NCI-H345 treated with DMSO at 0.1 percent for 48 hours (cell line): ENCODE data around the gene MGAT5.

Source experiments
- DNase-seq: peaks from one replicate; lab custom pipeline; 2025; ENCODE audit not compliant: unreplicated experiment; lab: John Stamatoyannopoulos, UW

Gene MGAT5

DNA sequence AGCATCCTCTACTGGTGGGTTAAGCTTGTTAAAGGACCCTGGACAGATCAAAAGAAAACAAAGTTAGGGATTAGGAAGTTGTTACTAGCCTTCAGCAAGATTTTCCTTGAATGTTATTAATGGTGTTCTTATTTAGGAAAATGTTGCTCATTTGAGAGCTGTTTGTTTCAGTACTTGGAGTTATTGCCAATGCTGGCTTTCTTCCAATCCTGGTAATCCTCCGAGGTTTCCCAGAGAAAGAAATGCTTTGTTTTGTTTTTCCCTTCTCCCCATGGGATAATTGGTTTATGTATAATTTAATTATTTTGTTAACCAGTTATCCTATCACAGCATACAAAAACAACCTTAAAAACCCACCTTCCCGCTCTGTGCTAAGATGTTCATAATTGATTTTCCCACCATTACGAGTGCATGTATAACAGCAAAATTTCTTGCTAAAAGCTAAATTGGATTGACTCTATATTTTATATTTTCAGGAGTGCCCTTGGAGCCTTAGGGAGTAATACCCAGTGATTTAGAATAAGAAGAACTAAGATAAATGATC lies 79.8 kb downstream of the MGAT5 start:
- no peak for DNase-seq

DNA sequence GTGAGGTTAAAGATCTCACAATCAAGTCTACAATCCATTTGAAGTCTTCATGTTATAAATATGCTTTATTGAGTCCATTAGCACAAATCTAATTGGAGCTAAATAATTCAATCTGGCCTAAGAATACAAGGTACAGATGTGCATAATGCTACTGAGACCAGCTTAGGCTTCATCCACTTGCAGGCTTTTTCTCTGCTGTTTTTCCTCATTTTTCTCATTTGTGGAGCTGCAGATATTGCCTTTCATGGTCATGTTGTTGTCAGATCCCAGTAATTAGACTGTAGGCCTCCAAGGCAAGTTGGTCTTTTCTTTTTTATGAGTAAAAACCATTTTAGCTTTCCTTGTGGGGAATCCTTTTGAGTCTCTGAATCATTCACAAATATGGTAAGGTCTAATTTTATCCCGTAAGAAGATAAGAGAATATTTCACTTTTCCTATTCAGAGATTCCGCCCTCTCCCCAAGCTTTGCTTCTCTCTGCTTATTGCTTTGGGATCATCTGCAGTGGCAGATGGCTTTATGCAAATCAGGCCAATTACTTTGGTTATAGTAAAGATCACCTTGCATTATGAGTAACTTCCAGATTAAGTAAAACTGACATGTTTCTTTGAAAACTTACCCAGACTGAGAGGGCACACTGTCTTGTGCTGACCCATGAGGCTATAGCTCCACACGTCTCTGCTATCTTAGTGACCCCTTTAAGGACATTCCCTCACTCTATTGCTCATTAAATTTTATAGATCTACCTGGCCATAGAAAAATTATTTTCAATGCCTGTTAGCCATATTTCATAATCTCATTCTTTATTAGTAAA lies 80.9 kb downstream of the MGAT5 start:
- DNase-seq, result no peak

DNA sequence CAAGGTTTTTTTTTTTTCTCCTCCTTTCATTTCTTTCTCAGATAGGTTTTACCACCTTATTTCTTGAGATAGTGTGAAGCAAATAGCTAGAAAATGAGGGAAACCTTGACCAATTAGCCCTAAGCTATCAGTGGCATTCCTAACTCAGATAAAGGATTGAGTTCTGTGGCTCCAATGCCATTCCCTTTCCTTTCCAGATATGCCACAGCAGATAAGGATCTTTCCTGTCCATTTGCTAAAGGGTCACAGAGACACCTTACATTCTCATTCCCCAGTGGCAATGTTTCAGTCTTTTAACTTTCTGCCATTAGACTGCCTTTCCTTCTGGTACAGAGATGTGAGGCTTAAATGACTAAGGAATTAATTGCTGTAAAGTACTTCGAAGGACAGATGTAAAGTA lies 81.7 kb downstream of the MGAT5 start:
- DNase-seq, result no peak

DNA sequence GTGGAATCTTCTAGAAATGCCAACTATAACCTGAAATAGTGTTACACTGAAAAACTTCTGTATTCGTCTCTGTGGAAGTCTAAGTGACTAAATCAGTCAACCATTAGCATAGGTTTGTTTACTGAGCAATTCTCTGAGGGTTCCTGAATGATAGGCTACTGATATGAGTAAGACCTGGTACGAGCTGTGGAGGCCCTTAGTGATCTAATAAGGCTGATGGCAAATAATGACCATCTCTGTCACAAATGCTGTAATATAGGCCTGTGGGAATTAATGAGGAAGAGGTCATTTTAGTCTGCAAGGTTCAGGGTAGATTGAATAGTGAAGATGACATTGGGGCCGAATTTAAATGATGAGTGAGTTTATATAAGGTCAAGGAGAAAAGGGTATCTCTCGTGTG lies 82.5 kb downstream of the MGAT5 start:
- no peak for DNase-seq

DNA sequence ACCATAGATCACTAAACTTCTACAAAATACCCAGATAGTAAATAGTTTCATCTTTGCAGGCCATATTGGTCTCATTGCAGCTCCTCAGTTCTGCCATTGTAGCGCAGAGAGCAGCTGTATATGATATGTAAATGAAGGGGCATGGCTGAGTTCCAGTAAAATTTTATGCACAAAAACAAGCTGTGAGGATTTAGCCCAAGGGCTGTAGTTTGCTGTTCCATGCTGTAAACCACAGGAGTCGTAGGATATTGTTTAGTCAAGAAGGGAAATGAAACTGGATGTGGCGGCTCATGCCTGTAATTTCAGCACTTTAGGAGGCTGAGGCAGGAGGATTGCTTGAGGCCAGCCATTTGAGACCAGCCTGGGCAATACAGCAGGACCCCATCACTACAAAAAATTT lies 83.0 kb downstream of the MGAT5 start:
- DNase-seq, result no peak

DNA sequence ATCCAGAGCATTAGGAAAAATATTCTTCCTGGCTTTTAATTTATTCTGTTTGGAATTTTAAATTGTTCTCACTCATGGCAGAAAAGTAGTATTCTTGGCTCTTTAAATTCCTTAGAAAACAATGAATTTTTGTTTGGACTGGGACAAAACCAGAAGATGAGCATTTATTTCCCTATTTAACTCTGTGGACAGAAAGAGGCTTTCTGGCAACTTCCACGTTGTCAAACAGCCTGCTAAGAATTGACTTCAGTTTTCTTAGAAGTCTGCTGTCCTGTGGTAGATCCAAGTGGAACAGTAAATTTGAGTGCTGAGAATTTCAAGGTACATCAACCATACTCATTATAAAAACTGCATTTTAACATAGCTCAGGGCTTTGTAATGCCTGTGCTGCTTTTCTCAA lies 83.8 kb downstream of the MGAT5 start:
- no peak for DNase-seq

DNA sequence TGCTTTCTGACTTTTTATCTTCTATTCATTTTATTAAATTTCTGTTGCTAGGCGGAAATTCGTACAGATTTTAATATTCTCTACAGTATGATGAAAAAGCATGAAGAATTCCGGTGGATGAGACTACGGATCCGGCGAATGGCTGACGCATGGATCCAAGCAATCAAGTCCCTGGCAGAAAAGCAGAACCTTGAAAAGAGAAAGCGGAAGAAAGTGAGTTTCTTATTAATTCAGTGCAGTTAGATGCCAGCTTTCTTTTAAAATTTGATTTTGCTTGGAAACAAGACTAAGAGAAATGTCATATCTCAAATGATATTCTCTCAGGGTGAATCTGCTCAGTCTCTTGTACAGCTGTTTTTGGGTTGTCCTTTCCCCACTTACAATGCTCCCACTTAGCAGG lies 84.3 kb downstream of the MGAT5 start:
- no peak for DNase-seq

DNA sequence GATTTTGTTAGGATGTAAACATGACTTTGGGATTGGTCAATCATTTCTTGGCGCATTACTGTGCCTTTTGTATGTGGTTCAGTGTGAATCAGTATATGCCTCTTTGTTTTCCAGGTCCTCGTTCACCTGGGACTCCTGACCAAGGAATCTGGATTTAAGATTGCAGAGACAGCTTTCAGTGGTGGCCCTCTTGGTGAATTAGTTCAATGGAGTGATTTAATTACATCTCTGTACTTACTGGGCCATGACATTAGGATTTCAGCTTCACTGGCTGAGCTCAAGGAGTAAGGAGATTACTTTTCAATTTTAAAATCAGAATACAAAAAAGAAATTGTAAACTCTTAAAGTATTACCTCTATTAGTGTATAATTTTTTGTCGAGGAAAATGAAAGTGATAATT lies 87.6 kb downstream of the MGAT5 start:
- DNase-seq, result no peak

DNA sequence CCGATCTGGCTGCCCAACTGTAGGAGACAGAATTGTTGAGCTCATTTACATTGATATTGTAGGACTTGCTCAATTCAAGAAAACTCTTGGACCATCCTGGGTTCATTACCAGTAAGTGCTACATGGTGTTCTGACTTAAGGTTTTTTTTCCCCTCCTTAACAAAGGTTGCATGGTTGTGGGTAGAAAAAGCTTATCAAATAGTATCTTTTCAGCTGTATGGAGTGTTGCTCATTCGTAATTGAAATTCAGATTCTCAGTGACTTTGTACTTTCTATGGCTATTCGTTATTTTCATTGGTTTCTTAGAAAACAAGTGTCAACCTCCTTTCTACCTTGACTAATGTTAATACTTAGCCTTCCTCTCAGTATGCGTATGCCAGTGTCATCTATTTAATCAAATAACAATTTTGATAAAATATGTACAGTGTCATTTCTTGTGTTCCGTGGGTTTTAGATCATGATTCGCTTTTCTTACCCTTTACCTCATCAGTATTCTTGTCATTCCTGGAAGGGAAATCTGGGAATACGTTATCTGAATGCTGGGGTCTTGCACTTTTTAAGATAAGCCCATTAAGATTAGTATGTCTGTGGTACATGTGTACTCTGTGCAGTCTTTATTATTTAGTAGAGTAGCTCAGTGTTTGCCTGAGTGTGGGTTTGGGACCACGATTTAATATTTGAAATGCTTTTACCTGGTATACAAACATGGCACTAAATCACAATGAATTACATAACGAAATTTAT lies 91.3 kb downstream of the MGAT5 start:
- no peak for DNase-seq

DNA sequence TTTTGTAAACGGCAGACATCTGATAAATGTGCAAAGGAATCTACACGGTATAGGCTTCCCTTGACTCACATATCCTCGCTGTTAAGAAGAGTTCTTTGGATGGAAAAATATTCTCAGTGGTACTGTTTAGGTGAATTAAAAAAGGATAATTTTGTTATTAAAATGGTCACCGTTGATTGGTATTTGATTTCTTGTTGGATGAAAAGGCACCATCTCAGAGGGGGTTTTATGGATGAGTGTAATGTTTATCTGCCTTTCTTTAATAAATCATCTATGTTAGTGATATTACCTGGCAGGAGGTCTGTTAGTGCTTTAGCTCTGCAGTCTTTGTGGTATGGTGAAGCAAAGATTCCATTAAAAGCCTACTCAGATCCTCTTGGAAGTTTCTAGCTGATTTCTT lies 92.3 kb downstream of the MGAT5 start:
- no peak for DNase-seq

DNA sequence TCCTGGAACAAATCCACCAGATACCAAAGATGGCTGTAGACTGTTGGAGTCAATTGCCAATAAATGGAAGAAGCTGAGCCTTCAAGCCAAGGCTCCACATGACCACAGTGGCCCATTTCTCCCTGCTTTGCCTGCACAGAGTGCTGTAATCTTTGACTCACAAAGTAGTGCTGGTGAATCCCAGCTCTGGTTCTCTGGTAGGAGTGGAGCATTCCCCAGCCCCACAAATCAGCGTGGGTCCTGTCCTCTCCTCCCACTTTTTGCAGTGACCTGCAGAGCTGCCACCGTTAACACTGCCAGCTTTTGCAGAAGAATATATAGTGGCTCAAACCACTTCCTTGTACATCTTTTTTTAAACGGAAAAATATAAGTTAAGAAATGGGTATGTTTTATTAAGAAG lies 93.9 kb downstream of the MGAT5 start:
- no peak for DNase-seq

DNA sequence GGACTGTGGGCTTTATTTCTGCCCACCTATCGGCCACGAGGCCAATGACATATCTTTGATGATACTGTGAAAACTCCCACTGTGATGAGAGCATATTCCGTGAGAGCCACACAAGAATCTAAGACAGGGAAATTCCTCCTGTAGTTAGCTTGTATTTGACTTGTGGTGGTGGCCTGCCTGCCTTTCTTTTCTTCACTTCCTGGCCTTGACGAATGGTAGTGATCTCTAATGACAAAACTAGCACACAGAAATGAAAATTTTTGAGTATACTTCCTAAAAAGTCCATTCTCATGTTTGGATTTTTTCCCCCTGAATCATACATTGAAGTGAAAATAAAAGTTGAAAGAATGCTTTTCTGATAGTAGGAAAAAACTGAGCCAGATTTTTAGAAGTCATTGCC lies 94.4 kb downstream of the MGAT5 start:
- DNase-seq, result no peak

DNA sequence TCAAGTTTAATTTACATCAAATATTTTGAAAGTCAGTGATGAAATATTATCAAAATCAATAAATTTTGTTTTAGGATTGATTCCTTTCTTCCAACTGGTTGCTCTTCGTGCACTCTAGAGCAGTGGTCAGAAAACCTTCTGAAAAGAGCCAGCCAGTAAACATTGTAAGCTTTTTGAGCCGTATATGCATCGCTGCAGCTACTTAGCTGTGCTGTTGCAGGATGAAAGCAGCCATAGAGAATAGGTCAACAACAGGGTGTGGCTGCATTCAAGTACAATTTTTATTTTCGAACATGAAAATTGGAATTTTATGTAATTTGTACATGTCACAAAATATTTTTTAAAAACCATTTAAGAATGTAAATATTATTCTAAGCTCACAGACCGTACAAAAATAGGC lies 94.9 kb downstream of the MGAT5 start:
- DNase-seq, result no peak

DNA sequence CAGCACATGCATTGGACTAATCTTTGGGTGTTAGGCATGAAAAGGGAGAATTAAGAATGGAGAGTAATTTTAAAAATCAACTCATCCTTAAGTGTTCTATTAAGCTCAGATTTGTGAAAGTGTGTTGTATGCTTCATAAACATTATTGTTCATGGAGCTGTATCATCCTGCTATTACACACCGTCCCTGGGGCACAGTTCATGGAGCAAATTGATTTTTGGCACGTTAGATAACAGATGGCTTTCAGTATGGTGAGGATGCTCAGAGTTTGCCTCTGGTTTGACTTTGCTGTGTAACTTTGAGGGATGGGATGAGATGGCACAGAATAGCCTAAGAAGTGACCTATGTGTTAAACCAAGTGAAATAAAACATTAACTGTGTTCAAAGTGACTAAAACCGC lies 97.1 kb downstream of the MGAT5 start:
- no peak for DNase-seq

DNA sequence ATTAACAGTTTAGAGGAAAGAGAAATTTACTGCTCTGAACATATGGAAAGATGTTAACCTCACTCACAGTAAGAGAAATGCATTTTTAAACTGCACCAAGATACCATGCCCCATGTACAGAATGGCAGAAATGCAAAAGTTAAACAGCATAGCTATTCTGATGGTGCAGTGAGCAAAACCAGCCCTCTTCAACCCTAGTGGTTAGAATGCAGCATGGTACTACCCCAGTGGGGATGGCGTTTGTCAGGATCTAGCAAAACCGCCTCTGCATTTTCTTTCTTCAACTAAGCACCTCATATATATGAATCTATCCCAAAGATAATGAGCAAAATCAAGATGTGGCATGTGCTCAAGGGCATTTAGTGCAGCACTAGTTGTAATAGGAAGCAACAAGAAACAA lies 98.0 kb downstream of the MGAT5 start:
- no peak for DNase-seq

DNA sequence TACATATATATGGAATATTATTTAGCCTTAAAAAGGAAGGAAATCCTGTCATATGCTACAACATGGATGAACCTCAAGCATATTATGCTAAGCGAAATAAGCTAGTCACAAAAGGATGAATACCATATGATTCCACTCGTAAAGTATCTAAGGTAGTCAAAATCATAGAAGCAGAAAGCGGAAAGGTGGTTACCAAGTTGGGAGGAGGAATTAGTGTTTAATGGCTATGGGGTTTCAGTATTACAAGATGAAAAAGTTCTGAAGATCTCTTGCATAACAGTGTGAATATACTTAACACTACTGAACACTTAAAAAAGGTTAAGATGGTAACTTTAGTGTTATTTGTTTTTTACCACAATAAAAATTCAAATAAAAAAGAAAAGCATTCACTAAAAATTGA lies 99.0 kb downstream of the MGAT5 start:
- no peak for DNase-seq

DNA sequence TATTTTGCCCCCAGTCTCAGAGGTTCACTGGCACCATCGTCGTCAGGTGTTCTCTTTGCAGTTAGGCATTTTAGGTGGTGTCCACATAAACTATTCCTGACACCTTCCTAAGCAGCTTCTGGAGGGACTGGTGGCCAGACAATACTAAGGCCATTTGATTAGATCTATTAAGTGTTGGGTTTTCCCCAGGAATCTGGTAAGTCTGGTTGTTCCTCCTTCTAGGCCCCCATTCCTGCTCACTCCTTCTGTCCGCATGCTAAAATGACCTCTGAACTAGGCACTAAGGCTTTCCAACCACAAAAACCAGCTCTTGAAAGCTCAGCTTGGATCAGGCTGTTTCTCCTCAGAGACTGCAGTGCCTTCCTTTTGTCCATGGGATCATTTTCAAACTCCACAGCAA lies 100.7 kb downstream of the MGAT5 start:
- DNase-seq, result no peak

DNA sequence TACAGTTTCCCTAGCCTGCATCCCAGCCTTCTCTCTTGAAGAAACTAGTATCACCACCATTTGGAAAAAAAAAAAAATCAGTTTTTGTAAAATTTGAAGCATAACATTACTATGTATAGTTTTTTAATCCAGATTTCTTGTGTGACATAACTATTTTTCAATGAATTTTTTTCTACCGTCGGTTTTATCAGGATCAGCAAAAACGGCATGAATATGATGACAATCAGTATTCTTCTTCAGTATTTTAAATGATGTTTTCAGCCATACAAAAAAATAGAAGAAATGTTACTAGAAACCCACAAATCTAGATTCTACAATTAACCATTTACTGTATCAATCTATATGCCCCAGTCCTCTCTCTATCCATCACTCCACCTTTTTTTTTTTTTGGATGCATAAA lies 103.9 kb downstream of the MGAT5 start:
- DNase-seq, result no peak

DNA sequence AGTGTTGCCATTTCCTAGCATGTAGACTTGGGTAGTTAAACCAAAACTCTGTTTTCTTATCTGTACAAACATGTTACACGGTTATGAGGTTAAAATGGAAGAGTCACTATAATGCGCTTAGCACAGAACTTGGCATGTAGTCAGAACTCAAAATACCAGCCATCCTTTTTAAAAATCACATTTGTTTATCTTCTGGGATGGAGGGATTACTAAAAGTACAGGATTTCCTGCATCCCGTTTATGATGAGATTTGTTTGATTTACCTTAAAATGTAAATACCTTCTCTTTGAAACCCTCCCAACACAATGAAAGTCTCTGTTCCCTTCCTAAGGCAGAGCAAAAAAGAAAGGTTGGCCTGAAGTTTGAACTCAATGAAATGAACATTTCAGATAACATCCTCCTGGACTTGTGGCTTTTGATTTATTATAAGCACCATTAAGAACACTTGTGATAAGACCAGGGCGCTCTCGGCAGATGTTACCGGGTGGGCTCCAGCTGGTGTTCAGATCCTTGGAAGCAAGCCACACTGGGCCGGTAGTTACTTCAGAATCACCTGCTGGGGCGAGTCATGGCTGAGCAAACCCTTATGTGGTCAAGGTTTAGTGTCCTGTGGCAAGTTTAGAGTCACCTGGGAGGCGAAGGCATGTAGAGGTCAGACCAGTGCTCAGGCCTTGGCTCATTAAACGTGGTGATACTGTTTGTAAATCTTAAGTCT lies 105.7 kb downstream of the MGAT5 start:
- DNase-seq, result peak; percentile 31

DNA sequence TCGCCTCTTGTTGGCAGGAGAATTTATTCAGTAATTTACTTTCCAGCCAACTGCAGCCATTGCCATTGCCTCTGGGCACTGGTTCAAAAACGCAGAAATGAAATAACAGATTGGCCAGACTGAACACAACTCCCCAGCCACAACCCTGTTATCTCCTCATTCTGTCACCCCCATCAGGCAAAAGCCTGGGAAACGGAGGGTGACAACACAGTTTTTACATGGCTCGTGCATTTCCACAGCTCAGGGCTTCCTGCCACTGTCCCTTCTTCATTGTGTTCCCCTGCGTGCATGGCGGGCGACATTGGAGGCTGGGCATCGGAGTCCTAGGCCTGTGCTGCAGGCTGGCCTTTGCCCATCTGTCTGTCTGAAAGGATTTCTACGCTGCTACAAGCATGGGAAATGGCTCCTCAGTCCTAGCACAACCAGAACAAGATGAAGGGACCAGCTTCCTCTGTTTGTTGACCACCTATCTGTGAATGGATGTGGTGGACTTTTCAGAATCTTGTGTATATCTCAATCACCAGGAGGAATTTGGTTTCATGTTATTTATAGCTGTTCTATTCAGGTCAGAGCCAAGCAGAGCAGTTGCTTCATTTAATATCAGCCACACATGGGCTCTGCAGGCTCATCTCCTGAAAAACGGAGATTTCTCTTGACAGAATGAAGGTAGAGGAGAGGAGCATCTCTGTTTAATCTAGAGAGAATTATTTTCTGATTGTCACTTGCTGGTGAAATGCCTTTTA lies 107.0 kb downstream of the MGAT5 start:
- DNase-seq, result no peak

DNA sequence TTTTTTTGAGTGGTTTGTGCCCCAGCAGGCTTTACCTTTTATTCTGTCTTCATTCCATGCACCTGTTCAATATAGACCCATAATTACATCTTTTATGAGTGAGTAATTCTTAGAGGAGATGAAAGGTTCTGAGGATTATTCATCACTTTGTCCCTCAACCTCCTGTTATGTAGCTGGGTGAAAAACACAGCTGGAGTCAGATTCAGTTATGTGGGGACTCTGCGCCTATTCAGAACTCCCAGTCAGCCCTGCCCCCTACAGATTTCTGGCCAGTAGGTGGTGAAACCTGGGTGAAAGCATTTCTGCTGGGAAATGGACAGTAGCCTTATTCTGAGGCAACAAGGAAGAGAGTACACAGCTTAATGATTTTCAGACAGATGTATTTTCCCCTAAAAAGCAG lies 107.8 kb downstream of the MGAT5 start:
- DNase-seq, result peak; percentile 56
